ENCODE data around the gene CHIA.

Gene CHIA

GRCh38 chr1:111290630-111291029 is at the start of gene CHIA:
TSS of gene CHIA (plus strand) at chr1:111290851. CDS start at chr1:111310468, 19,617 bp downstream.
- no peak for DNase-seq (ENCODE audit: low read depth, low spot score)
- ChIA-PET CTCF (no interaction called here), POLR2A (no interaction called here)
- no peak for TF ChIP-seq CTCF (IDR thresholded peaks at IDR 0.05; ENCODE audit: insufficient read depth, low read length, missing control alignments)
- no peak within 1 kb of the TSS for H3K4me3 ChIP-seq (ENCODE audit: low read depth, low read length)

DNA sequence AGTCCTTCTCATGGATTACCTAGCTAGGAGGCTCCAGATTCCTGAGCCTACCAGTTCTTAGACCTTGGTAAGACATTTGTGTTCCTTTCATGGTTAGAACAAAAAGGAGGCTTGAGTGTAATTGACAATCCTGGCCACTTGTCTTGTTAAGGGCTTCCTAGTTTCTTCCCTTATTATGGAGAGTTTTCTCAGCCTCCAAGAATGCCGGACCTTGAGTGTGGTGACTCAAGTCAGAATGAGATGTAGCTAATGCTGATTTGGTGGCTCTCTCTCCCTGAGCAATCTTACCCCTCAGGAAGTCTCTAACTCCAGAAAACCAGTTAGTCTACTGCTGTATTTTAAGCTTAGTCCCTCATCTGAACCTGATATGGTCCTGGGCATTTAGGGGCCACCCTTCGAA is 48.9 kb upstream of the CHIA start:
- no peak overlapping the region for H3K4me3 ChIP-seq (ENCODE audit: low read depth, low read length)
- CTCF ChIA-PET: interaction anchor here (2.6 kb wide), 1 partner anchor 19 kb away, joined by 7 read pairs; no protein-coding TSS in a partner anchor
- no peak for TF ChIP-seq CTCF (IDR thresholded peaks at IDR 0.05; ENCODE audit: insufficient read depth, low read length, missing control alignments)
- DNase-seq (ENCODE audit: low read depth, low spot score): no peak
- POLR2A ChIA-PET: no interaction called here

GRCh38 chr1:111242805-111243523 is 47.7 kb upstream of the CHIA start:
- ChIA-PET CTCF (interaction anchor here (2.6 kb wide), 1 partner anchor 20 kb away, joined by 7 read pairs; no protein-coding TSS in a partner anchor), POLR2A (no interaction called here)
- TF ChIP-seq CTCF (IDR thresholded peaks at IDR 0.05; ENCODE audit: insufficient read depth, low read length, missing control alignments): no peak
- no peak for DNase-seq (ENCODE audit: low read depth, low spot score)
- H3K4me3 ChIP-seq (ENCODE audit: low read depth, low read length): no peak overlapping the region

DNA sequence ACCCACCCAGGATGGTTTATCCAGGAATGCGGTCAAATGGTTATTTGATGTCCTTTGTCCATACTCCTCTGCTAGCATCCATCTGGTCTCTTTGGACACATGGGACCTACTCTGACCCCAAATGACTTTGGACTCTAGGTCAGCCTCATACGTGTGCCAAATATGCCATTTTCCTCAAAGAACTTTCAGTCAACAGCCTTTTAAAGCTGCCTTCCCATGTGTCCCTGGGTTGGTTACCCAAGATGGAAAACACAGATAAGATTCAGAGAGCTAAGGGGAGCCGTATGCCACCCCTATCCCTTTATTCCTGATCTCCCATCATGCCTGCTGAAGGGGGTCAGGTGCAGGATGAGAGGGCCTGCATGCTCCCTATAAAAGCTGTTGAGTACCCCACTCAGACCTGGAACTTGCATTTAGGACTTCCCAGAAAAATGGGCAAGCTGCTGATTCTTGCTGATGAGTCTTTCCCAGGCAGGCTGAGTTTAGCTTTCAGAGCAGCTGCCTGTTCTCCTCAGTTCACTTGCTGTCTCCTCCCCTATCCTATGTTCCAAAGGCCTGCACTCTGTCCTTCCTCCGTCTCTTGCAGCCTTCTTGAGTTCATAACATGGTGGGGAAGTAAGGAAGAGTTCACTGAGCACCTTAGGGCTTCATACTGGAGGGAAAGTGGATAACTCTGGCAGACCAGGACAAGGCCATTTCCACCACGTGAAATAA is 43.4 kb upstream of the CHIA start:
- TF ChIP-seq CTCF (IDR thresholded peaks at IDR 0.05; ENCODE audit: insufficient read depth, low read length, missing control alignments): no peak
- no peak overlapping the region for H3K4me3 ChIP-seq (ENCODE audit: low read depth, low read length)
- no peak for DNase-seq (ENCODE audit: low read depth, low spot score)
- ChIA-PET CTCF (no interaction called here), POLR2A (no interaction called here)

DNA sequence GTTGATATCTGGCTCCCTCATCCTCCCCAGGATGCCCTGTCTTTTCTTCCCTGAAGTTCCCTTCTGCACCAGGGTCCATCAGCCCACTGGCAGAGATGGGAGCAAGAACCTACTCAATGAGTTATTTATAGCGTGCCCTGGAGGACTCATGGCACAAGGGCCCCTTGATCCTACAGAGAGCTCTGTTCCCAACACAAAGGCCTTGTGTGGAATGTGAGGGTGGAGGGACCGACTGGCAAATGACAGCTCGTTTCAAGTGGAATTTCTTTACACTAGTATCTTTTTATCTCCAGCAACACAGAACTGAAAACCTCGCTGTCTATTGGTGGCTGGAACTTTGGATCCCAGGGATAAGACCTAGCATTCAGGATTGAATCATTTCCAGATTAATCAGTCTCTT is 40.7 kb upstream of the CHIA start:
- ChIA-PET CTCF (no interaction called here), POLR2A (no interaction called here)

More for the DNA sequence above, 40.7 kb upstream of the CHIA start:
- H3K4me3 ChIP-seq (ENCODE audit: low read depth, low read length): no peak overlapping the region
- no peak for DNase-seq (ENCODE audit: low read depth, low spot score)
- TF ChIP-seq CTCF (IDR thresholded peaks at IDR 0.05; ENCODE audit: insufficient read depth, low read length, missing control alignments): no peak
